Liver (tissue), 9 donors: Measurements from ENCODE around the gene RPS6KA2. TPM values are rescaled to one million over a fixed set of nuclear protein-coding genes. Genes with fewer than 3 reads are reported as not detected.

Source experiments
- DNase-seq: peaks from one replicate; pipeline ENCODE4 v3.0.0-alpha.2; 2017; ENCODE audit warnings: low spot score
- H3K27ac ChIP-seq, 2 donors: one replicate each; pipeline ENCODE4 v1.7.0; 2013; ENCODE audit warnings: inconsistent platforms in 2 of 2, low read length in 2 of 2, control low read depth in 1 of 2, low read depth in 1 of 2, mild to moderate bottlenecking in 1 of 2
- H3K27me3 ChIP-seq, 4 donors: one replicate each; pipeline versions ENCODE4 v1.6.1 to v1.7.0; 2013; ENCODE audit warnings: low read length in 3 of 4, inconsistent platforms in 1 of 4, mild to moderate bottlenecking in 1 of 4, moderate library complexity in 1 of 4; ENCODE audit not compliant: control insufficient read depth in 4 of 4, insufficient read depth in 4 of 4
- H3K36me3 ChIP-seq, 4 donors: one replicate each; pipeline versions ENCODE4 v1.6.1 to v1.7.0; 2013; ENCODE audit warnings: low read length in 3 of 4, mild to moderate bottlenecking in 3 of 4, low read depth in 1 of 4, moderate library complexity in 1 of 4; ENCODE audit not compliant: control insufficient read depth in 4 of 4, insufficient read depth in 3 of 4
- H3K4me1 ChIP-seq, 4 donors: one replicate each; pipeline versions ENCODE4 v1.6.1 to v1.7.0; 2013; ENCODE audit warnings: low read length in 3 of 4, mild to moderate bottlenecking in 3 of 4, moderate library complexity in 1 of 4; ENCODE audit not compliant: control insufficient read depth in 4 of 4, insufficient read depth in 4 of 4
- H3K4me3 ChIP-seq, 3 donors: one replicate each; pipeline versions ENCODE4 v1.6.1 to v1.7.0; 2013; ENCODE audit warnings: low read length in 3 of 3, control low read depth in 1 of 3, low read depth in 1 of 3, mild to moderate bottlenecking in 1 of 3
- H3K9ac ChIP-seq, 2 donors: one replicate each; pipeline ENCODE4 v1.7.0; 2013; ENCODE audit warnings: low read length in 2 of 2, mild to moderate bottlenecking in 2 of 2, moderate library complexity in 2 of 2, control low read depth in 1 of 2, low read depth in 1 of 2
- H3K9me3 ChIP-seq, 4 donors: one replicate each; pipeline versions ENCODE4 v1.6.1 to v1.7.0; 2013; ENCODE audit warnings: low read length in 3 of 4; ENCODE audit not compliant: control insufficient read depth in 4 of 4
- ATF3 ChIP-seq: IDR thresholded peaks from 2 replicates; pipeline ENCODE4 v1.6.1; 2016; ENCODE audit warnings: antibody characterized with exemption
- EGR1 ChIP-seq, 2 donors: IDR thresholded peaks; 2 replicates each; pipeline ENCODE4 v1.6.1; 2016 to 2018; ENCODE audit warnings: antibody characterized with exemption in 2 of 2, low read depth in 2 of 2
- FOXA1 ChIP-seq: IDR thresholded peaks from 2 replicates; pipeline ENCODE4 v1.6.1; 2016; ENCODE audit warnings: antibody characterized with exemption
- FOXA2 ChIP-seq: IDR thresholded peaks from 2 replicates; pipeline ENCODE4 v1.6.1; 2016; ENCODE audit warnings: antibody characterized with exemption
- GABPA ChIP-seq, 2 donors: IDR thresholded peaks in 1 of 2; conservative IDR thresholded peaks in 1 of 2; 2 replicates each; pipeline ENCODE4 v1.6.1; 2016; ENCODE audit warnings: antibody characterized with exemption in 2 of 2, mild to moderate bottlenecking in 1 of 2, moderate library complexity in 1 of 2
- HNF4A ChIP-seq, 2 donors: conservative IDR thresholded peaks; 2 replicates each; pipeline ENCODE4 v1.6.1; 2016; ENCODE audit warnings: antibody characterized with exemption in 2 of 2, mild to moderate bottlenecking in 2 of 2
- HNF4G ChIP-seq: IDR thresholded peaks from 2 replicates; pipeline ENCODE4 v1.6.1; 2016; ENCODE audit warnings: antibody characterized with exemption
- JUND ChIP-seq, 2 donors: IDR thresholded peaks; 2 replicates each; pipeline ENCODE4 v1.6.1; 2016; ENCODE audit warnings: antibody characterized with exemption in 2 of 2
- NR2F2 ChIP-seq: IDR thresholded peaks from 2 replicates; pipeline ENCODE4 v1.6.1; 2016; ENCODE audit warnings: antibody characterized with exemption
- RAD21 ChIP-seq, 2 donors: IDR thresholded peaks; 2 replicates each; pipeline ENCODE4 v1.6.1; 2016; ENCODE audit warnings: antibody characterized with exemption in 2 of 2, mild to moderate bottlenecking in 2 of 2
- RXRA ChIP-seq, 2 donors: IDR thresholded peaks; 2 replicates each; pipeline ENCODE4 v1.6.1; 2017 to 2018; ENCODE audit warnings: antibody characterized with exemption in 2 of 2, mild to moderate bottlenecking in 1 of 2
- SP1 ChIP-seq: IDR thresholded peaks from 2 replicates; pipeline ENCODE4 v1.6.1; 2018; ENCODE audit warnings: antibody characterized with exemption, mild to moderate bottlenecking
- TAF1 ChIP-seq: conservative IDR thresholded peaks from 2 replicates; pipeline ENCODE4 v1.6.1; 2016; ENCODE audit warnings: antibody characterized with exemption, mild to moderate bottlenecking
- YY1 ChIP-seq: IDR thresholded peaks from 2 replicates; pipeline ENCODE4 v1.6.1; 2016; ENCODE audit warnings: antibody characterized with exemption, mild to moderate bottlenecking
- WGBS: extraction: QIAGEN DNeasy Blood & Tissue Kit; methylation state at CpG from one replicate; pipeline ENCODE4 v1.1.7; 2013; 5-methylcytosine and 5-hydroxymethylcytosine counted together
- polyA plus RNA-seq, 2 donors: library from polyadenylated mRNA; stranded (reverse) in 1 of 2; unstranded in 1 of 2; fragments of 200-250 nt in 1 of 2; fragments of >200 nt in 1 of 2; fragmentation: Nextera tagmentation in 1 of 2; extraction: Ambion mirVana in 1 of 2; gene quantifications; one replicate each; pipeline versions ENCODE4 v1.2.1 to v1.2.3, GENCODE V29; 2013 to 2015
- total RNA-seq, 2 donors: library from RNA; depleted of rRNA; stranded (reverse); fragments of >200 nt; gene quantifications; one replicate each; pipeline ENCODE4 v1.2.3, GENCODE V29; 2014
- TF ChIP-seq, protein P1 (sequence below): fragments of 150-350 bp; IDR thresholded peaks from 2 replicates; pipeline ENCODE4 v1.5.1; 2017; ENCODE audit warnings: improper control_type of control experiment, low read depth, low read length; ENCODE audit not compliant: missing input control
- TF ChIP-seq, protein P2 (sequence below): IDR thresholded peaks from 2 replicates; pipeline ENCODE4 v1.6.1; 2016; ENCODE audit warnings: antibody characterized with exemption
- TF ChIP-seq, protein P3 (sequence below): IDR thresholded peaks from 2 replicates; pipeline ENCODE4 v1.6.1; 2016; ENCODE audit warnings: antibody characterized with exemption
- TF ChIP-seq, protein P4 (sequence below): IDR thresholded peaks from 2 replicates; pipeline ENCODE4 v1.6.1; 2016; ENCODE audit warnings: antibody characterized with exemption, mild to moderate bottlenecking
- donor health status: healthy.
- donor health status: healthy.
- donor health status: healthy.
- donor health status: healthy.
- donor health status: healthy.

RPS6KA2 gene
- total and polyA plus RNA-seq, 4 donors, result 2.5 to 9.0 (median 5.0) TPM

GRCh38 chr6:166446567-166447065 is 180.4 kb downstream of the RPS6KA2 start:
- Histone ChIP-seq H3K9me3 (no peaks in the 10 kb centered on the region), H3K4me3 (no peak overlapping the region), H3K9ac (no peak overlapping the region), H3K27ac (no peak overlapping the region), H3K27me3 (no peaks in the 10 kb centered on the region), H3K36me3 (peaks cover 0 to 7% (median 6%) of the 10 kb centered on the region in 4 donors), H3K4me1 (no peaks in the 10 kb centered on the region)
- no peak for DNase-seq
- 97% methylated on average over 11 of the region's 11 CpGs for WGBS
- TF ChIP-seq SP1 (no peak), TAF1 (no peak), GABPA (IDR thresholded peaks at IDR 0.05 in 1 of 2, conservative IDR thresholded peaks at IDR 0.05 in 1 of 2) (no peak), FOXA2 (no peak), JUND (IDR thresholded peaks at IDR 0.05) (no peak), ATF3 (no peak), NR2F2 (no peak)
- TF ChIP-seq, protein P1, sequence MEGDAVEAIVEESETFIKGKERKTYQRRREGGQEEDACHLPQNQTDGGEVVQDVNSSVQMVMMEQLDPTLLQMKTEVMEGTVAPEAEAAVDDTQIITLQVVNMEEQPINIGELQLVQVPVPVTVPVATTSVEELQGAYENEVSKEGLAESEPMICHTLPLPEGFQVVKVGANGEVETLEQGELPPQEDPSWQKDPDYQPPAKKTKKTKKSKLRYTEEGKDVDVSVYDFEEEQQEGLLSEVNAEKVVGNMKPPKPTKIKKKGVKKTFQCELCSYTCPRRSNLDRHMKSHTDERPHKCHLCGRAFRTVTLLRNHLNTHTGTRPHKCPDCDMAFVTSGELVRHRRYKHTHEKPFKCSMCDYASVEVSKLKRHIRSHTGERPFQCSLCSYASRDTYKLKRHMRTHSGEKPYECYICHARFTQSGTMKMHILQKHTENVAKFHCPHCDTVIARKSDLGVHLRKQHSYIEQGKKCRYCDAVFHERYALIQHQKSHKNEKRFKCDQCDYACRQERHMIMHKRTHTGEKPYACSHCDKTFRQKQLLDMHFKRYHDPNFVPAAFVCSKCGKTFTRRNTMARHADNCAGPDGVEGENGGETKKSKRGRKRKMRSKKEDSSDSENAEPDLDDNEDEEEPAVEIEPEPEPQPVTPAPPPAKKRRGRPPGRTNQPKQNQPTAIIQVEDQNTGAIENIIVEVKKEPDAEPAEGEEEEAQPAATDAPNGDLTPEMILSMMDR, result no peak
- TF ChIP-seq, protein P2, sequence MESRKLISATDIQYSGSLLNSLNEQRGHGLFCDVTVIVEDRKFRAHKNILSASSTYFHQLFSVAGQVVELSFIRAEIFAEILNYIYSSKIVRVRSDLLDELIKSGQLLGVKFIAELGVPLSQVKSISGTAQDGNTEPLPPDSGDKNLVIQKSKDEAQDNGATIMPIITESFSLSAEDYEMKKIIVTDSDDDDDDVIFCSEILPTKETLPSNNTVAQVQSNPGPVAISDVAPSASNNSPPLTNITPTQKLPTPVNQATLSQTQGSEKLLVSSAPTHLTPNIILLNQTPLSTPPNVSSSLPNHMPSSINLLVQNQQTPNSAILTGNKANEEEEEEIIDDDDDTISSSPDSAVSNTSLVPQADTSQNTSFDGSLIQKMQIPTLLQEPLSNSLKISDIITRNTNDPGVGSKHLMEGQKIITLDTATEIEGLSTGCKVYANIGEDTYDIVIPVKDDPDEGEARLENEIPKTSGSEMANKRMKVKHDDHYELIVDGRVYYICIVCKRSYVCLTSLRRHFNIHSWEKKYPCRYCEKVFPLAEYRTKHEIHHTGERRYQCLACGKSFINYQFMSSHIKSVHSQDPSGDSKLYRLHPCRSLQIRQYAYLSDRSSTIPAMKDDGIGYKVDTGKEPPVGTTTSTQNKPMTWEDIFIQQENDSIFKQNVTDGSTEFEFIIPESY, result no peak
- TF ChIP-seq, protein P3, sequence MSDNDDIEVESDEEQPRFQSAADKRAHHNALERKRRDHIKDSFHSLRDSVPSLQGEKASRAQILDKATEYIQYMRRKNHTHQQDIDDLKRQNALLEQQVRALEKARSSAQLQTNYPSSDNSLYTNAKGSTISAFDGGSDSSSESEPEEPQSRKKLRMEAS, result no peak

DNA sequence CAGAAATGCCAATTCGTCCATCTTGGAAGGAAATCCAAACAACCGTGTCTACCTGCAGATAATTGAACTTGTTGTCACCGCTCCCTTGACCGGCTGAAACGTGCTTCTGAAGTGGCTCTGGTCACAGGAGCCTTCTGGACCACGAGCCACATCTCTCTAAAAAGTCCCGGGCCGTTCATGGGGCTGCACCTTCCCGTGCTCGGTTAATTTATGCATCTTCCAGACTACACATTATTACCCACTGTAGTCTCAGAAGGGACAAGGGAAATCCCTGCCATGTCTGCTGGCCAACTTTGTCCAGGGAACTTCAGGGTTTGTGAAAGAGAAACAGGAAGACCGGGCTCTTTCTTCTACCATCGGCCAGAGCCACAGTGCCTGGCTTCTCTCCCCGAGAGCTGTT is 180.9 kb downstream of the RPS6KA2 start:
- no peak for DNase-seq
- H3K9ac ChIP-seq, result no peak overlapping the region
- no peak overlapping the region for H3K27ac ChIP-seq
- H3K4me3 ChIP-seq, result no peak overlapping the region
- no peaks in the 10 kb centered on the region for H3K27me3 ChIP-seq
- TF ChIP-seq ATF3, result no peak
- TF ChIP-seq HNF4G, result no peak
- no peak for TF ChIP-seq GABPA (IDR thresholded peaks at IDR 0.05 in 1 of 2, conservative IDR thresholded peaks at IDR 0.05 in 1 of 2)
- no peak for TF ChIP-seq FOXA1
- TF ChIP-seq HNF4A (conservative IDR thresholded peaks at IDR 0.05), result no peak
- no peak for TF ChIP-seq RXRA (IDR thresholded peaks at IDR 0.05)
- no peak for TF ChIP-seq EGR1 (IDR thresholded peaks at IDR 0.05; ENCODE audit: low read depth in 2 of 2)
- no peak for TF ChIP-seq SP1
- TF ChIP-seq, protein P1, result no peak
- TF ChIP-seq, protein P3, result no peak
- TF ChIP-seq, protein P4, sequence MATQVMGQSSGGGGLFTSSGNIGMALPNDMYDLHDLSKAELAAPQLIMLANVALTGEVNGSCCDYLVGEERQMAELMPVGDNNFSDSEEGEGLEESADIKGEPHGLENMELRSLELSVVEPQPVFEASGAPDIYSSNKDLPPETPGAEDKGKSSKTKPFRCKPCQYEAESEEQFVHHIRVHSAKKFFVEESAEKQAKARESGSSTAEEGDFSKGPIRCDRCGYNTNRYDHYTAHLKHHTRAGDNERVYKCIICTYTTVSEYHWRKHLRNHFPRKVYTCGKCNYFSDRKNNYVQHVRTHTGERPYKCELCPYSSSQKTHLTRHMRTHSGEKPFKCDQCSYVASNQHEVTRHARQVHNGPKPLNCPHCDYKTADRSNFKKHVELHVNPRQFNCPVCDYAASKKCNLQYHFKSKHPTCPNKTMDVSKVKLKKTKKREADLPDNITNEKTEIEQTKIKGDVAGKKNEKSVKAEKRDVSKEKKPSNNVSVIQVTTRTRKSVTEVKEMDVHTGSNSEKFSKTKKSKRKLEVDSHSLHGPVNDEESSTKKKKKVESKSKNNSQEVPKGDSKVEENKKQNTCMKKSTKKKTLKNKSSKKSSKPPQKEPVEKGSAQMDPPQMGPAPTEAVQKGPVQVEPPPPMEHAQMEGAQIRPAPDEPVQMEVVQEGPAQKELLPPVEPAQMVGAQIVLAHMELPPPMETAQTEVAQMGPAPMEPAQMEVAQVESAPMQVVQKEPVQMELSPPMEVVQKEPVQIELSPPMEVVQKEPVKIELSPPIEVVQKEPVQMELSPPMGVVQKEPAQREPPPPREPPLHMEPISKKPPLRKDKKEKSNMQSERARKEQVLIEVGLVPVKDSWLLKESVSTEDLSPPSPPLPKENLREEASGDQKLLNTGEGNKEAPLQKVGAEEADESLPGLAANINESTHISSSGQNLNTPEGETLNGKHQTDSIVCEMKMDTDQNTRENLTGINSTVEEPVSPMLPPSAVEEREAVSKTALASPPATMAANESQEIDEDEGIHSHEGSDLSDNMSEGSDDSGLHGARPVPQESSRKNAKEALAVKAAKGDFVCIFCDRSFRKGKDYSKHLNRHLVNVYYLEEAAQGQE, result no peak
- no peak for TF ChIP-seq TAF1
- no peak for TF ChIP-seq RAD21 (IDR thresholded peaks at IDR 0.05)
- TF ChIP-seq, protein P2, result no peak
- no peak for TF ChIP-seq YY1
- H3K36me3 ChIP-seq, result peaks cover 0 to 7% (median 6%) of the 10 kb centered on the region in 4 donors
- WGBS, result 87% methylated on average over 13 of the region's 13 CpGs
- H3K4me1 ChIP-seq, result no peaks in the 10 kb centered on the region
- no peaks in the 10 kb centered on the region for H3K9me3 ChIP-seq
